ACHN (cell line): ENCODE data around the gene DOCK8.

Experiments
- DNase-seq: peaks from one replicate; pipeline ENCODE4 v3.0.0-alpha.2; 2015
- in situ Hi-C: cut with HindIII; loops from 2 replicates; pipeline ENCODE4 v1.10.0; 2017; ENCODE audit warnings: low sequenced_read_pairs, low pct_ligation_motif_present, low pct_unique_long_range_greater_than_20kb

Gene DOCK8

DNA sequence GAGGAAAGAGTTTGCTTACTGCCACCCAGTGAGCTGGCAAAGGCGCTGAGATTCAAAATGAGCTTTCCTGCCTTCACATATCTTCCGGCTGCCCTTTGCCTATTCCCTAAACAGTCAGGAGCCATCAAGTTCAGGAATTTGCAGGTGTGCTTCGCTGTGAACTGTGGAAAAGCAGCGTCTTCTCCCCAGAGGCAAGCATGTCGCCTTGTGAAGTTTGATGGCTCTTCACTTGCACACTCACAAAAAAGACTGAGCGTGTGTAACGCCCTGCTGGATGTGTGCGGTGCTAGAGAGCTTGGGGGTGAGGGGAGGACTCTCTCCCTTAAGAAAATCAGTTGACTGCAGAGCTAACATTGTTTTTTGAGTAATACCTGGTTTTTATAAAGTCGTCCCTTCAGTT, 288.7 kb downstream of the DOCK8 start:
- in situ Hi-C loops = no loop called here
- no peak for DNase-seq

GRCh38 chr9:503881-504852, 289.5 kb downstream of the DOCK8 start, which contains the start of gene KANK1:
Gene KANK1 (plus strand): TSS chr9:504695.
- in situ Hi-C loops = no loop called here
- peak; percentile 75 for DNase-seq

- DNase-seq = peak; percentile 28
- in situ Hi-C loops = no loop called here
These were observed 290.5 kb downstream of the DOCK8 start for GRCh38 chr9:504921-505740.

GRCh38 chr9:505741-506059, 291.0 kb downstream of the DOCK8 start:
- in situ Hi-C loops = no loop called here
- DNase-seq = no peak

- DNase-seq = no peak
- in situ Hi-C loops = no loop called here
These were observed 291.6 kb downstream of the DOCK8 start for GRCh38 chr9:506281-506680.

GRCh38 chr9:511861-512260, 297.2 kb downstream of the DOCK8 start:
- in situ Hi-C loops = no loop called here
- no peak for DNase-seq

- DNase-seq = no peak
- in situ Hi-C loops = no loop called here
These were observed 298.0 kb downstream of the DOCK8 start for GRCh38 chr9:512555-513272.
